A673 (cell line): ENCODE measurements around the gene DHRSX.

Source experiments
- EZH2 ChIP-seq: fragments of 200-600 bp; sonication (generic); IDR thresholded peaks from 2 replicates; pipeline ENCODE4 v1.6.1; 2017; ENCODE audit warnings: borderline replicate concordance, low read depth, mild to moderate bottlenecking, mixed read lengths, antibody characterized with exemption, low read length; ENCODE audit not compliant: poor library complexity, severe bottlenecking
- TF ChIP-seq, protein P1 (sequence below): fragments of 300-800, 200-600 bp; sonication (generic); conservative IDR thresholded peaks from 2 replicates; pipeline ENCODE4 v1.5.1; 2017; ENCODE audit warnings: low read depth, mild to moderate bottlenecking, antibody characterized with exemption, low read length, moderate library complexity, mixed read lengths

- TF ChIP-seq, protein P1, sequence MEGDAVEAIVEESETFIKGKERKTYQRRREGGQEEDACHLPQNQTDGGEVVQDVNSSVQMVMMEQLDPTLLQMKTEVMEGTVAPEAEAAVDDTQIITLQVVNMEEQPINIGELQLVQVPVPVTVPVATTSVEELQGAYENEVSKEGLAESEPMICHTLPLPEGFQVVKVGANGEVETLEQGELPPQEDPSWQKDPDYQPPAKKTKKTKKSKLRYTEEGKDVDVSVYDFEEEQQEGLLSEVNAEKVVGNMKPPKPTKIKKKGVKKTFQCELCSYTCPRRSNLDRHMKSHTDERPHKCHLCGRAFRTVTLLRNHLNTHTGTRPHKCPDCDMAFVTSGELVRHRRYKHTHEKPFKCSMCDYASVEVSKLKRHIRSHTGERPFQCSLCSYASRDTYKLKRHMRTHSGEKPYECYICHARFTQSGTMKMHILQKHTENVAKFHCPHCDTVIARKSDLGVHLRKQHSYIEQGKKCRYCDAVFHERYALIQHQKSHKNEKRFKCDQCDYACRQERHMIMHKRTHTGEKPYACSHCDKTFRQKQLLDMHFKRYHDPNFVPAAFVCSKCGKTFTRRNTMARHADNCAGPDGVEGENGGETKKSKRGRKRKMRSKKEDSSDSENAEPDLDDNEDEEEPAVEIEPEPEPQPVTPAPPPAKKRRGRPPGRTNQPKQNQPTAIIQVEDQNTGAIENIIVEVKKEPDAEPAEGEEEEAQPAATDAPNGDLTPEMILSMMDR = no peak
- no peak for TF ChIP-seq EZH2
Measured at GRCh38 chrX:2414384-2414783, 86.4 kb downstream of the DHRSX start.
